ENCODE measurements around the gene RASGRP2. TPM values are rescaled to one million over a fixed set of nuclear protein-coding genes. Genes with fewer than 3 reads are reported as not detected.

The RASGRP2 gene
- polyA plus RNA-seq, result 100 to 1,000 TPM; 142 to 165 (median 154) TPM

DNA sequence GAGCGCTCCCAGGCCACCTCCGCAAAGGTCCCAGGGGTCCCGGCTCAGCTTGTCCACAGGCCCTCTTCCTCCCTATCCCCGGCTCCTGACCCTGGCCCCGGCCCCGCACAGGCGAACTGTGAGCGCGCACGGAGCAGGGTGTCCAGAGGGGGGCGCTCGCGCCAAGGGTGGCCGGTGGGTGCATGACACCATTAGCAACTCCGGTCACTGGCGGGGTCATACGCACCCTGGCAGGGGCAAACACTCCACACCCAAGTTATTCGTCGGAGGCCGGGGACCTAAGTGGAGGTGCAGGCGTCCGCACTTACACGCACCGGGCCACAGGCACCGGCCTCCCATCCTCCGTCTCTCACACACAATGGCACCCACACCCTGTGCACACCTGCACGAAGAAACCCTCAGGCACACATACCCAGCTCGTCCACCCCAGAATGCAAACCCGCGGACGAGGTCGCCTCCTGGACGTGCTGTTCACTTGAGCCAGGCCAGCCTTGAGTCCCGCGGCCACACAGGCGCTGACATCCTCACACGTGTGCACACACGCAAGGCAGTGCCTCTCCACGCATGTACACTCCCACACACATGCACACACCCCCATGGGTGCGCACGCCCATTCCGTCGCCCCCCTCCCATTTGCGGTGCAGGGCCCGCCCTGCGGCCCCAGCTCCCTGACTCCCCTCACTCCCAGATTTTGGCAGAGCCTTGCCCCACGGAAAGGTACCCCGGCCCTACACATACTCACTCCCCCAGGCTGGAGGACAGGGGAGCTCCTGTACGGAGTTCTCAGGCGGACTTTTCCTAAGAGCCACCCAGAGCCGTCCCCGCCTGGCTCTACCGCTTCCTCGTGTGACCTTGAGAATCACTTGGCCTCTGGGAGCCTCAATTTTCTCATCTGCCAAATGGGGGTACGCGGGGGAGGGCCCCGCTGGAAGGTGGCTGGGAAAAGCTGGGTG, at the start of gene RASGRP2:
Gene RASGRP2 (minus strand): TSS at position 552 of the 953 bp plus-strand sequence. CDS start 1,276 bp downstream, outside the sequence.
- peak within 1 kb of the TSS; percentile 85 to 100 (median 98) for H3K27ac Mint-ChIP-seq
- DNase-seq, result peak; percentile 90 to 92 (median 92)
- H3K9me3 Mint-ChIP-seq, result no peaks in the 10 kb centered on the region
- H3K36me3 Mint-ChIP-seq, result peaks cover 4 to 9% (median 4%) of the 10 kb centered on the region in 3 donors
- H3K4me1 Mint-ChIP-seq, result peaks cover 47 to 57% of the 10 kb centered on the region in 2 donors
- peaks cover 16 to 21% (median 17%) of the 10 kb centered on the region in 3 donors for H3K27me3 Mint-ChIP-seq (ENCODE audit: low read depth in 3 of 3)
- H3K4me3 Mint-ChIP-seq, result peak within 1 kb of the TSS; percentile 92 to 100 (median 96)

DNA sequence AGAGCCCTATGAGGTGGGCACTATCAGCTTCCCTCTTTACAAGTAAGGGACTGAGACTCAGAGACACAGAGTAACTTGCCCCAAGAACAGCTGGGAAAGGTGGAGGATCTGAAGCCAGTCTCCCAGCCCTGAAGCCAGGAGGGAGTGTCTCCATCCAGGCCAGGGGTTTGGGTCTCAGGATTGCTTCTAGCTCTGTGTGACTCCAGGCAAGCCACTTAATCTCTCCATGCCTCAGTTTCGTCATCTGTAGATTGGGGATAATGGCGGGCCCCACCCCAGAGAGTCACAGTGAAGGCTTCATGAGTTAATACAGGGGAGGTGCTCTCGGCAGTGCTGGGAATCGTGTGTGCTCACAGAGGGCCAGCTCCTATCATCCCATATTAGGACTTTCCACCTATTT, 48.5 kb upstream of the RASGRP2 start:
- DNase-seq, result no peak
- no peaks in the 10 kb centered on the region for H3K9me3 Mint-ChIP-seq
- no peak overlapping the region for H3K27ac Mint-ChIP-seq
- H3K27me3 Mint-ChIP-seq (ENCODE audit: low read depth in 3 of 3), result peaks cover 0 to 3% (median 3%) of the 10 kb centered on the region in 3 donors
- H3K4me3 Mint-ChIP-seq, result no peak overlapping the region
- H3K4me1 Mint-ChIP-seq, result peaks cover 3 to 5% of the 10 kb centered on the region in 2 donors
- H3K36me3 Mint-ChIP-seq, result no peaks in the 10 kb centered on the region

DNA sequence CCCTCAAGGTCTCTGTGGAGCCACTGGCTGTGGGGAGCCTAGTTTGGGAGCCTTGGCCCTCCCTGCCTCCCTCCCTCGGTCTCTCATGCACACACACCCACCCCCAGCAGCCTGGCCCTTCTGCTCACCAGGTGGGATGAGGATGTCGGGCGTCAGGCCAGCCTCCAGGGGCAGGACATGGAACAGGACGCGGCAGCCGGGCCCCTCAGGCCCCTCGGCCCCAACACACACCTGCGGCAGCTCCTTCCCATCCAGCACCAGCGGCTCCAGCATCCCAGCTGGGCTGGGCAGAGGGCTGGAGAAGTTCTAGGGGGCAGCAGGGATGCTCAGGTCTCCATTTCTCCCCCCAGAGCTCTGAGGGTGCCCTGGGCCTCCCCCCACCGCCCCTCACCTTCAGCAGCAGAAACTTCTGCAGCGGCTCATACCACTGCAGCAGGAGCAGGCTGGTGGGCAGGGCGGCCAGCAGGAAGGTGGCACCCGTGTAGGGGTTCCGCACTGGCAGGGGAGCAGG, 47.9 kb upstream of the RASGRP2 start:
- Mint-ChIP-seq H3K27me3 (ENCODE audit: low read depth in 3 of 3) (peaks cover 0 to 3% (median 3%) of the 10 kb centered on the region in 3 donors), H3K9me3 (no peaks in the 10 kb centered on the region)

DNA sequence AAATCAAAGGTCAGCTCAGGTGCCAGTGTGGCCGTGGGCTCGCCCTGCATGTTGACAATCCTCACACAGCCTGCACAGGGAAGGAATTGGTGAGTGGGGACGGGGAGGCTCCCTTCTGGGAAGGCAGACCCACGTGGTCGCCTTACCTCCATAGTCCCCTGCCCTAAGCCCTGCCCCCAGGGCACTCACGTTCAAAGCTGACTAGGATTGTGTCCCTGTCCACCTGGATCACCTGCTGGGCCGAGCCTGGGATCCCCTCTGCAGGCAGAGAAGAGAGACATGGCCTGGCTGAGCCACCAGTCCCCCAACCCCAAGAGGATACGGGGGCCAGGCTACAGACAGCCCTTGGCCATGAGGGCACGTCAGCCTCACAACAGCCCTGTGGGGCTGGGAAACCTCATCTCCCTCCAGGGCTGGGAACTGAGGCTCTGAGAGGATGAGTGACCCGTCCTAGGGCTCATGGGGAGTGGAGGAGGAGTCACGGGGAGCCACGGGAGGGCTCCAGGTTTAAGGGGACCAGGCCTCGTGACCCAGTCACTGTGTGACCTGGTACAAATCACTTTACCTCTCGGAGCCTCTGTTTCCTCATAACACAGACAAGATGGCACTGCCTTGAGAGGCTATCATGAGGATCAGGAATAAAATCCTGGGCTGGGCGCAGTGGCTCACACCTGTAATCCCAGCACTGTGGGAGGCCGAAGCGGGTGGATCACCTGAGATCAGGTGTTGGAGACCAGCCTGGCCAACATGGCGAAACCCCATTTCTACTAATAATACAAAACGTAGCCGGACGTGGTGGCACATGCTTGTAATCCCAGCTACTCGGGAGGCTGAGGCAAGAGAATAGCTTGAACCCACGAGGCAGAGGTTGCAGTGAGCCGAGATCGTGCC, 46.5 kb upstream of the RASGRP2 start:
- no peaks in the 10 kb centered on the region for H3K9me3 Mint-ChIP-seq
- H3K36me3 Mint-ChIP-seq, result no peaks in the 10 kb centered on the region
- no peak overlapping the region for H3K4me3 Mint-ChIP-seq
- peaks cover 0 to 3% (median 3%) of the 10 kb centered on the region in 3 donors for H3K27me3 Mint-ChIP-seq (ENCODE audit: low read depth in 3 of 3)
- H3K27ac Mint-ChIP-seq, result no peak overlapping the region
- no peak for DNase-seq
- H3K4me1 Mint-ChIP-seq, result peaks cover 5% of the 10 kb centered on the region in 2 donors

More for the DNA sequence above, 47.9 kb upstream of the RASGRP2 start:
- Mint-ChIP-seq H3K27ac (no peak overlapping the region), H3K36me3 (no peaks in the 10 kb centered on the region), H3K4me1 (peaks cover 5% of the 10 kb centered on the region in 2 donors), H3K4me3 (no peak overlapping the region)
- no peak for DNase-seq

DNA sequence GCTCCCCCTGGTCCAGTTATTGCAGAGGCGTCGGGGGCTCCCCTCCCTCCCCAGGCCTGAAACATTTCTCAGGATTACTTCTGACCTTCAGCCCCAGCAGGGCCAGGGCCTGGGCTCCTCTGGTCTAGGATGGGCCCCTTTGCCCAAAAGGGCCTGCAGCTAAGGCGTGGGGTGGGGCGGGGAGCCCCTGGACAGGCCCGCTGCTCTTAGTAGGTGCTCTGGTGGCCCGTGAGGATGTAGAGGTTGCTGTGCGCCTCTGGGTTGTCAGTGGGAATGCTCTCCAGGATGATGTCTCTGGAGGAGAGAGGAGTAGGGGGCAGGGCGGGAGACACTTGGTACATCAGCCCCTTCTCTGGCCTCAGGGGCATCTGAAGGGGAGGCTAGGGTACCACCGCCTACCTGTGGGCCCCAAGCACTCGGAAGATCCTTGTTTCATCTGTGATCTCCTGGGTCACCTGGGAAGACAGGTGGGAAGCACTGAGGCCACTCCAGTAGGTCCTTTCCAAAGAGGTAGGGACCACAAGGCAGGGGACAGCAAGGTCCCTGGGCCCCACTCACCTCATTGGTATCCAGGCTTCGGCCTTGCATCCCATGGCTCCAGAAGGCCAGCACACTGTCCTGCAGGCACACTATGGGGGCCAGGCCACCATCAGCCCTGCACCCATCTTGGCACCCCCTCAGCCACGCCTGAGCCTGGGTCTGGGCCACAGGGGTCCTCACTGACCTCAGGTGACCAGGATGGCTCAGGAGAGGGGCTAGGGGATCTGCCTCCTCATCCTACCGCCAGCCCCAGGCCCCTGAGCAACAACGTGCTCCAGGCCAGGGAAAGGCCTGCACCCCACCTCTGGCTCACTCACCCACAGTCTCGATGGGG, 45.6 kb upstream of the RASGRP2 start:
- no peak for DNase-seq
- no peaks in the 10 kb centered on the region for H3K9me3 Mint-ChIP-seq
- H3K4me1 Mint-ChIP-seq, result peaks cover 5% of the 10 kb centered on the region in 2 donors
- no peaks in the 10 kb centered on the region for H3K36me3 Mint-ChIP-seq
- peaks cover 0 to 3% (median 2%) of the 10 kb centered on the region in 3 donors for H3K27me3 Mint-ChIP-seq (ENCODE audit: low read depth in 3 of 3)
- H3K4me3 Mint-ChIP-seq, result no peak overlapping the region
- no peak overlapping the region for H3K27ac Mint-ChIP-seq

DNA sequence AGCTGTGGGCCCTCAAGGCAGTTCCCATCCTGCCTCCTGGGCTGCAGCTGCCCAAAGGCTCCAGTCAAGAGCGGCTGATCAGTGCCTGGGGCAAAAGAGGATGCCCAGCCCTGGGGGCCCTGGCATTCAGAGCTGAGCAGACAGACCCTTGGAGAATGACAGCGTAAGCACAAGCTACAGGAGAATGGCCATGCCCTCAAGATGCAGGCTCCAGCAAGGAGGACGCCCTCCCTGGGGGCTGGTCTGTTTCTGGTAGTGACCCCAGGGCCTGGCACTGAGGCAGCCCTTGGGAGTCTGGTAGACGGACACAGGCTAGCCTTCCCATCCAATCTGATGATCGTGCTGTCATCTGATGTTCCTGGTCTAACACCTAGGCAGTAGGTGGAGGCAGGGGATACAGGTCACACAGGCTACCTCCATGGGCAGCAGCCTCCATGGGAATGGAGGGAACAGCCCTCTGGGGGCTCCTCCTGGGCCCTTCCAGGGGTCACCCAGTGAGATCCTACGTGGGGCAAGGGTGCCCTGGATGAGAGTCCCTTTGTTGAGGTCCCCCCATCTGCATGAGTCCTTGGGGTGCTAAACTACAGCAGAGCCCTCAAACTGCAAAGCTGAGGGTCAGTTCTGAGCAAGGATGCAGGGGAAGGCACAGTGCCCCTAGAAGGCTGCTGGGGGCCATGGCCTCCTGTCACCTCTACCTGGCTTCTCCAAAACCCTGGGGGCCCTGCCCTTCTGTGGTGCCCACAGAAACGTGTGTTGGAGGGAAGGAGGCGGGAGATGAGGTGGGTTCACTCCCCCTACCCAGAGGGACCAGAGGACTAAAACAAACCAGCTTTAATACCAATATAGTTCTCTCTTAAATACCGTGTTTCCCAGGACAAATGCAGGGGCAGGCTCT, 44.6 kb upstream of the RASGRP2 start:
- peaks cover 0 to 3% (median 3%) of the 10 kb centered on the region in 3 donors for H3K27me3 Mint-ChIP-seq (ENCODE audit: low read depth in 3 of 3)
- no peak overlapping the region for H3K27ac Mint-ChIP-seq
- no peak overlapping the region for H3K4me3 Mint-ChIP-seq
- no peaks in the 10 kb centered on the region for H3K9me3 Mint-ChIP-seq
- no peak for DNase-seq
- H3K36me3 Mint-ChIP-seq, result no peaks in the 10 kb centered on the region
- peaks cover 4 to 5% of the 10 kb centered on the region in 2 donors for H3K4me1 Mint-ChIP-seq

DNA sequence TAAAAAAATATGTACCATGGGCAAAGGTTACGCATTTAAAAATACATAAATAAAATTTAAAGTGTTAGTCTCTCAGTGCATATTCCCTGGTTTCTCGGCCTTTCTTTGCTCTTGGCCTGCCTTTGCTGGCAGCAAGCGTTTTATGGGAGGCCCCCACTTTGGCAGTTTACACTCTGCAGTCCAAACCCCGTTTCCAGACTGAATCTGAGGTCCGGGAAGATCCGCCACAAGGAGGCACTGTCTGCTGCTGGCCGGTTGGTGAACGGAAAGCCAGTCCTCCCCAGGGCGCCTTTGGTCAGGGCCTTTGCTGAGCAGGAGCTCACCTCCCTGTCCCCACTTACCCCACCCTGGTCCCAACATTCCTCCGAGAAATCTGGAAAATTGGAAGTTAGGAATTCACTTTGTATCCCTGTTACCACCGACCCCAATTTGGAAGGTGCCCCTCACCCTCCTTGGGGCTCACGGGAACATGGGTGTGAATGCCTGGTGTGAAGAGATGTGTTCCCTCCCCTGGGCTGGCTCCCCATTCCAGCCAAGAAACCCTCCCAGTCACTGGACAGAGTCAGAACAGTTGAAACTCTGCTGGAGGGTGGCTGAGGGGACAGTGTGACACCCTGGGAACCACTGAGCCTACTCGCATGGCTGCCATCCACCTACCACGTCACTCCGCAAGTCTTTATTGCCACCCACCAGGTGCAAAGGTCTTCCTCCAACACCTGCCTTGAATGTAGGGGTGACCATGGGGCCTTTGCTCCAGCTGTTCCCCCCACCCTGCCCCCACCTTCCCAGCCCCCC, 43.8 kb upstream of the RASGRP2 start:
- H3K4me3 Mint-ChIP-seq, result no peak overlapping the region
- peaks cover 0 to 3% (median 3%) of the 10 kb centered on the region in 3 donors for H3K27me3 Mint-ChIP-seq (ENCODE audit: low read depth in 3 of 3)
- no peaks in the 10 kb centered on the region for H3K36me3 Mint-ChIP-seq
- H3K27ac Mint-ChIP-seq, result peak overlapping the region in 1 of 6 donors; percentile 76
- H3K4me1 Mint-ChIP-seq, result peaks cover 4 to 5% of the 10 kb centered on the region in 2 donors
- no peaks in the 10 kb centered on the region for H3K9me3 Mint-ChIP-seq
- peak; percentile 40 to 49 (median 46) for DNase-seq

DNA sequence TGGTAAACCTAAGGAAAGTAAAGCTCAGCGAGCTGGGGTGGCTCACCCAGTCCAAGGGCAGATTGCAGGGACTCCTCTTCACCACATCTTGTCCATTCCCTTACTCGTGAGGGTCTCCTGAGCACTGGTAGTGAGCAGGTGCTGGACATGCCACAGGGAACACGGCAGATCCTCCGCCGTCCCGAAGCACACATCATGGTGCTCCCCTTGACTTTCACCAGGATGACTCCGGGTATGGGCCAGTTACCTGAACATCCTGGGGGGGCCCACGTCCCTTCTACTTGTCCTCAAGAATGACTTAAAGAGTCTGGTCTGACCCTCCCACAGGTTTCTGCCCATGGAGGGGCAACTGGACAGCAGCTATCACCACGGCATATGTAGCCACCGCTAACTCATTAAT, 42.4 kb upstream of the RASGRP2 start:
- H3K4me1 Mint-ChIP-seq, result peaks cover 4 to 5% of the 10 kb centered on the region in 2 donors
- DNase-seq, result no peak
- no peaks in the 10 kb centered on the region for H3K36me3 Mint-ChIP-seq
- H3K9me3 Mint-ChIP-seq, result no peaks in the 10 kb centered on the region
- H3K27ac Mint-ChIP-seq, result no peak overlapping the region
- H3K4me3 Mint-ChIP-seq, result no peak overlapping the region
- peaks cover 0 to 3% (median 0%) of the 10 kb centered on the region in 3 donors for H3K27me3 Mint-ChIP-seq (ENCODE audit: low read depth in 3 of 3)

DNA sequence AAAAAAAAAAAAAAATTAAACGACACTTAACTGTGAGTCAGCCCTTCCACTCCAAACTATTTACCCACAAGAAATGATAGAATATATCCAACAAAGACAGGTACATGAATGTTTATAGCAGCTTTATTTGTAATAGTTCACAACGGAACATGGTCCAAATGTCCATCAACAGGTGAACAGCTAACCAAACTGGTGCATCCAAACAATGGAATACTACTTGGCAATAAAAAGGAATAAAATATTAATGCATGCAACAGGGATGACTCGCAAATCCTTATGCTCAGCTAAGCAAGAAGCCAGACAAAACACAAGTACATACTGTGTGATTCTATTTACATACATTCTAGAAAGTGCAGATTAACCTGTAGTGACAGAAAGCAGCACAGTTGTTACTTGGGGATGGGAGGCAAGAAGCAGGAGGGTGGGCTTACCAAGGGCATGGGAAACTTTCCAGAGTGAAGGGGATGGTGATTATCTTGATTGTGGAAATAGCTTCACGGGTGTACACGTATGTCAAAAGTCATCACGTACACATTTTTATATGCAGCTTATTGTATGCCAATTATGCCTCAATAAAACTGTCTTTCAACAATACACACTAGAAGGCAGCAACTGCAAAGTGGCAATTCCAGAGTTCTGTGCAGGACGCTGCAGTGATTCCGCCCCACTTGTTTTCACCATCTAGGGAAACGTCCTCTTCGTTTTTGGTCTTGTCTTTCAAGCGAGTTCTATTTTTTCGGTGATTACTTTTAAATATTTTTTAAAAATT, 41.1 kb upstream of the RASGRP2 start:
- Mint-ChIP-seq H3K9me3 (no peaks in the 10 kb centered on the region), H3K4me1 (peaks cover 4 to 11% of the 10 kb centered on the region in 2 donors), H3K27ac (no peak overlapping the region), H3K4me3 (no peak overlapping the region), H3K27me3 (ENCODE audit: low read depth in 3 of 3) (peaks cover 0 to 5% (median 0%) of the 10 kb centered on the region in 3 donors), H3K36me3 (no peaks in the 10 kb centered on the region)
- DNase-seq, result no peak

DNA sequence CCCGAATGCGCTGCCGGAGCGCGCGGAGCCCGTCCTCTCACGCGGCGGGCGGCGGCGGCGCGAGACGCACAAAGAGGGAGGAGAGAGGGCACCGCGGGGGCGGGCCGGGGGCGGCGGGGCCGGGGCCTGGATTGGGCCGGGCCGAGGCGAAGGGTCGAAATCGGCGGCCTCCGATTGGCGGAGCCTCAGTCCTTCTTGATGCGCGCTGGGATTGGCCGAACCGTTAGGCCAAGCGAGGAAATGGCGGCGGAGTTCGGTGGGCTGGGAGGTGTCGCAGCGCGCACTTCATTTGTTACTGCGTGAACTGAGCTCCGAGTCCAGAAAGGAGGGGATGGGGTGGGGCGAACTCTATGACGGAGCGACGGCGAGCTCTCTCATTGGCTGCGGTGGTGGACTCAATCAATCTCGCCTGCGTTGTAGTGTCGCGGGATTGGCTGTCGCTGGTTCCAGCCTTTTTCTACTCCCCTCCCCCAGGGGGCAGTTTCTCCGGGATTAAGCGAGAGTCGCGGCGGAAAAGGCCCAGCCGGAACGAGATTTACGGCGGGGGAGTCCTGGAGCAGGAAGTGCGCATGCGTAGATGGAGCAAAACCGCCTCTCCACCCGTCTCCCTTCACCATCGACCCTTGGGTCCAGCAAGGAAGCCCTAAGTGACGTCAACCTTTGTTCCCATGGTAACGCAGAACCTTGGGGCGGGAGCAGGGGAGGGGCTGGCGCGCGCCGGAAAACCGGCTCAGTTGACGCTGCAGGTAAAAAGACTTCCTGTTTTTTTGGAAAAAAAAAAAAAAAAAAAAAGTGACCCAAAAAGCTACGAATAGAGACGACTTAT, 34.7 kb upstream of the RASGRP2 start, which contains the start of gene SF1:
Gene SF1 (minus strand): TSS at position 70 of the 826 bp plus-strand sequence. CDS start 150 bp downstream, outside the sequence.
- H3K4me1 Mint-ChIP-seq, result peaks cover 42 to 57% of the 10 kb centered on the region in 2 donors
- H3K4me3 Mint-ChIP-seq, result peak within 1 kb of the TSS; percentile 89 to 97 (median 94)
- peak within 1 kb of the TSS; percentile 98 to 100 (median 99) for H3K27ac Mint-ChIP-seq
- DNase-seq, result peak; percentile 100
- H3K9me3 Mint-ChIP-seq, result no peaks in the 10 kb centered on the region
- H3K36me3 Mint-ChIP-seq, result peaks cover 8 to 30% (median 26%) of the 10 kb centered on the region in 3 donors
- H3K27me3 Mint-ChIP-seq (ENCODE audit: low read depth in 3 of 3), result peaks cover 20 to 29% (median 20%) of the 10 kb centered on the region in 3 donors

Measured in immature natural killer cell (primary cell).